Activated CD8-positive, alpha-beta memory T cell treated with anti-CD3 and anti-CD28 coated beads, Interleukin-2, amount 50 U/mL, for 1 hour (primary cell): ENCODE measurements around the gene PPEF2.
"Not testable (repeated sequence)": the region's sequence is repeated elsewhere in the genome, so short reads cannot be mapped to it uniquely, and the experiment has no call there.

Source experiments
- DNase-seq: peaks from one replicate; pipeline ENCODE4 v3.0.0-alpha.2; 2020; ENCODE audit errors: extremely low read depth

Gene PPEF2

GRCh38 chr4:75898536-75898935, 3.7 kb downstream of the PPEF2 start:
- no peak for DNase-seq

GRCh38 chr4:75895744-75896314, 6.4 kb downstream of the PPEF2 start:
- DNase-seq = no peak

DNA sequence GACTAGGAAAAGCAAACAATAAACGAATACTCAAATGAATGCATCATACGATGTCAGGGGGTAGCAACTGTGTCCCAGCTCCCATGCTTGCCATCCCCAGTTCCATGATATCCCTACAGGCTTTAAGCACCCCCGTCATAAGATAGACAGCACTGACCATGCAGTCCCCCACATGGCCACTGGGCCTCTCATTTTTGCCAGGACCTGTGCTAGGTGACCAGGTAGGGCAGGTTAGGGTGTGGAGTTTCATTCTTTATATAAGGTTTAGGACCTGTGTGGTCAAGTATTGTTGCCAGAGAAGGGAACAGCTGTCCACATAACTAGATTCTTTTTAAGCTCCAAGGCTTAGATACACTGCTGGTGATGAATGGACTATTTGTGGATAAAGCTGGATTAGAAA, 9.7 kb downstream of the PPEF2 start:
- no peak for DNase-seq

DNA sequence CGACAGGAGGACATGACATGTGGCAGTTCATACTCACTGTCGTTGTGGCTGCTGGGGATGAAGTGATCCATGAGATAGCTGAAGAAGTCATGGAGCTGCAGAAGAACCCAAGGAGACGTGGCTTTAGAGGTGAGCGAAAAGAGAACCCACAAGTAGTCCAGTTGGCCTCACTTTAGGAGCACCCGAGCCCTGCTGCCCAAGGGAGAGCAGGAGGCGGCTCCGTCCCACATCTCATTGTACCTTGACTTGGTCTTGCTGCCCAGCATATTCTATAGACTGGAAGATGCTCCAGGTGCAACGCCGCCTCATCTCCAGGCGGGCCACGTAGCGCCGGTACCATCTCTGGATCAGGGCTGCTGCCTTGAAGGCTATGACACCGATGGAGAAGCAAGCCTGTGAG, 10.6 kb downstream of the PPEF2 start:
- DNase-seq = no peak

- DNase-seq = no peak
These were observed 12.6 kb downstream of the PPEF2 start for GRCh38 chr4:75889537-75890199.

- no peak for DNase-seq
These were observed 16.1 kb downstream of the PPEF2 start for GRCh38 chr4:75886104-75886503.

DNA sequence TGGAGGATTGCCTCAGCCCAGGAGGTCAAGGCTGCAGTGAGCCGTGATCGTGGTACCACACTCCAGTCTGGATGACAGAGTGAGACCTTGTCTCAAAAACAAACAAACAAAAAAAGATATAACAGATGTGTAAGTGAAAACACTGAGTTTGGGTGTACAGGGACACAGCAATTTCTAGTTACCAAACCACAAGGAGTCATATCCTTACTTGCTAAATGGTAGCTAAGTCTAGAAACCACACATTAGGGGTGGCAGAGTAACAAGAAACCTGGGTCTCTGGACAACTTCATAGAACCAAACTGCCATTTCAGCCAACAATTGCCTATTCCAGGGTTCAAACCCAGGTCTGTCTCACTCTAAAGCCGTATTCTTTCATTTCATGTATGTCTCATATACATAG, 20.8 kb downstream of the PPEF2 start:
- no peak for DNase-seq

- DNase-seq = no peak
These were observed 22.0 kb downstream of the PPEF2 start for GRCh38 chr4:75880278-75880677.

GRCh38 chr4:75878246-75878756, 24.0 kb downstream of the PPEF2 start:
- no peak for DNase-seq

DNA sequence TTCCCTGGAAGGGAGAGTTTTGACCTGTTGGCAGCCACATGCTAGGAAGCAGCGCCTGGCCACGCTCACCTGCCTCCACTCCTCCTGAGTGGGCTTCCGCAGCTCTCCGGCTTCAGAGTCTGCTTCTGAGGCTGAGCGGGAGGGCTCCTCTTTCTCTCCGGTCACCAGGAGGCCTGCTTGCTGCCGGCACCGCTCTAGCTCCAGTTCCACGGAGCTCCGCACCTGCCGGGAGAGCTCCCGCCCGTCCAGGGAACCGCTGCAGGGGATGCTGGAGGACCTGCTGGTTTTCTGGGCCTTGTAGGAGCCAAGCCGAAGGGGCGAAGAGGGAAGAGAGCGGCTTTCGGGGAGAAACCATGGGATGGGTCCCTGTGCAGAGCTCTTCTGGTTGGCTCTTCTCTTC, 26.0 kb downstream of the PPEF2 start:
- no peak for DNase-seq

DNA sequence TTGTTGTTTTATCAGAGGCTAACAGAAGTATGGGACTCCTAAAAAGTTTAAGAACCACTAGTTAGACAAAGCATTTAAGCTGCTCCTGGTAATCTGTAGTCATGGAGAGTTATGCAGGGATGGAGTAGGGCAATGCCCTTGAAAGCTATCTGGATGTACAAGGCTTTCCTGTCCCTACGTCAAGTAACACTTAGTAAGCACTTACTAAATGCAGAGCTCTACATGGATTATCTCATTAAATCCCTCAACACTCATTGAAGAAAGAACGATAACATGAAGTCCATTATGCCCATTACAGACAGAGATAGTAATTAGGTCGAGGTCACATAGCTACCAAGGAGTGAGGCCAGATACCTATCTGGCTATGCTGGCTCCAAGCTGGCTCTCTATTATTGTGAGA, 33.2 kb downstream of the PPEF2 start:
- DNase-seq = no peak

DNA sequence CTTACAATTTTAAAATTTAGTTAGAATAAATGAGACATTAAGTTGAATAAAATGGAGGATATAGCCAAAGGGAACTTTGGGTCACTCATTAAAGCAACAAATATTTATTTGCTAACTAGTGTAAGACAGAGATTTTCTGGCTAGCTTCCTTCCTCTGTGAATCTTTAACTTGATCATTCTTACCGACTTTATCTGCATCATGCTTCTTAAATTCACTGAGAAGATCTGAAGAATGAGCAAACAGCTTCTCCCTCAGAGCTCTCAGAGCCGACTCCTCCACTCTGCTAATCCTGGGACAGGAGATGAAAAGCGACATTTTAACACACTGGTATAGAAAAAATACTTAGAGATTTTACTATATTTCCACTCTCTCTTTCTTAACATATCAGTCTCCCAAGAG, 35.1 kb downstream of the PPEF2 start:
- no peak for DNase-seq

DNA sequence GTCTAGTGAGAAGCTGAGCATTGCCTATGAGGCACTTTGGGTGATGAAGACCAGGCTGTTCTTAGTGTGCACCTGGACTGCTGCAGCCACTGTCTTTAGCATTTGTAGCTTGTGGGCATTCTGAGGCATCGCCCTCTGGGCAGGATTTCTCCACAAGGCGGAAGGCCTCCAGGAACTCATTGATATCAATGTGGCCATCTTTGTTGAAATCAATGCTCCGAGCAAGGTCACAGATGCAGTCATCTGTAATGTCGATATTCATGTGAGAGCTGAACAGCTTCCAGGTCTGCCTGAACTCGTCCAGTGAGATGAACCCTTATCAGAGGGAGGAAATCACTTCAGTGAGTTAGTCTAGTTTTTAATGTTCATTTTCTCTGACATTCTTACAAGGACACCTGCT, 41.6 kb downstream of the PPEF2 start:
- DNase-seq = no peak

DNA sequence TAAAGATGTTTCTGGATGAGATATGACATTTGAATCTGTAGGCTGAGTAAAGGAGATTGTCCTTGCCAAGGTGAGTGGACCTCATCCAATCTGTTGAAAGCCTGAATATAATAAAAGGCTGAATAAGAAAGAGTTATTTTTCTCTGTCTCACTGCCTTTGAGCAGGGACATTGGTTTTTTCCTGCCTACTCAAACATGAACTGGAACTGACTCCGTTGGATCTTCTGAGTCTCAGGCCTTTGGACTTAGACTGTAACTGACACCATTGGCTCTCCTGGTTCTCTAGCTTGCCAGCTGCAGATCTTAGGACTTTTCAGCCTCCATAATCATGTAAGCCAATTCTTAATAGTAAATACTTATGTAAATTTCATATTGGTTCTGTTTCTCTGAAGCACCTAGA, 43.5 kb downstream of the PPEF2 start:
- no peak for DNase-seq

- DNase-seq = no peak
These were observed 52.8 kb downstream of the PPEF2 start for GRCh38 chr4:75849461-75849860.

- no peak for DNase-seq
These were observed 53.4 kb downstream of the PPEF2 start for GRCh38 chr4:75848891-75849290.

DNA sequence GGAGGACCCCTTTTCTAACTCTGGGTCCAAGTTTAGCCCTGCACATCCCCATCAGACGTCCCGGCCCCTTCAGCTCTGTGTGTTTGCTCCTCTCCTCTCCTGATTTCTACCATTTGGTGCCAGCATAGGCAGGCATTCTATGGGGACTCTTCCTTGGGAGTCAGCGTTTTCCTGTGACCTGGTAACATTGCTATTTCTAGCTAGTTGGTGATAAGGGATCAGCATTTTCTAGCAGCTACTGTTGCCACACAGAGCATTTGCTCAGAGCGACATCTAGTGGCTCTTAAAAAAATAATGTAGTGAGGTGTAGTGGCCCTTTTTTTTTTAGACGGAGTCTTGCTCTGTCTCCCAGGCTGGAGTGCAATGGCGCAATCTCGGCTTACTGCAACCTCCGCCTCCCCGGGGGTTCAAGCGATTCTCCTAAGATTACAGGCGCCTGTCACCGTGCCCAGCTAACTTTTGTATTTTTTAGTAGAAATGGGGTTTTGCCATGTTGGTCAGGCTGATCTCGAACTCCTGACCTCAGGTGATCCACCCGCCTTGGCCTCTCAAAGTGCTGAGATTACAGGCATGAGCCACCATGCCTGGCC, 54.0 kb downstream of the PPEF2 start:
- not testable (repeated sequence) for DNase-seq

DNA sequence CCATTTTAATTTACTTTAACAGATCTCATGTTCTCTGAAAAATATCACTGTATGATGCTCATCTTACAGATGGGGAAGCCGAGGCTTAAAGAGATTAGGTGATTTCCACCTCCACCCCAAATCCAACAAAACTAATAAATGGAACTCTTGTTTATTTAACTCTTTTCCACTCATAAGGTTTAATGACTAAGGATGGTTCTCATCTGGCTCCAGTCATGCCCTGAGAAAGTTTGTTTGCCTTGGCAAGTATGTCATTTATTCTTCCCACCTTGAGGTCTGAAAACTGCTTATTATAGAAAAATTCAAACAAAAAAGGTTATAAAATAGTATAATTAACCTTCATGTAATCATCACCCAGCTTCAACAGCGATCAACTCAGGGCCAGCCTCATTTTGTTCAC, 56.3 kb downstream of the PPEF2 start:
- no peak for DNase-seq

- DNase-seq = no peak
These were observed 58.0 kb downstream of the PPEF2 start for GRCh38 chr4:75844151-75844662.

- DNase-seq = no peak
These were observed 58.7 kb downstream of the PPEF2 start for GRCh38 chr4:75843596-75843995.

DNA sequence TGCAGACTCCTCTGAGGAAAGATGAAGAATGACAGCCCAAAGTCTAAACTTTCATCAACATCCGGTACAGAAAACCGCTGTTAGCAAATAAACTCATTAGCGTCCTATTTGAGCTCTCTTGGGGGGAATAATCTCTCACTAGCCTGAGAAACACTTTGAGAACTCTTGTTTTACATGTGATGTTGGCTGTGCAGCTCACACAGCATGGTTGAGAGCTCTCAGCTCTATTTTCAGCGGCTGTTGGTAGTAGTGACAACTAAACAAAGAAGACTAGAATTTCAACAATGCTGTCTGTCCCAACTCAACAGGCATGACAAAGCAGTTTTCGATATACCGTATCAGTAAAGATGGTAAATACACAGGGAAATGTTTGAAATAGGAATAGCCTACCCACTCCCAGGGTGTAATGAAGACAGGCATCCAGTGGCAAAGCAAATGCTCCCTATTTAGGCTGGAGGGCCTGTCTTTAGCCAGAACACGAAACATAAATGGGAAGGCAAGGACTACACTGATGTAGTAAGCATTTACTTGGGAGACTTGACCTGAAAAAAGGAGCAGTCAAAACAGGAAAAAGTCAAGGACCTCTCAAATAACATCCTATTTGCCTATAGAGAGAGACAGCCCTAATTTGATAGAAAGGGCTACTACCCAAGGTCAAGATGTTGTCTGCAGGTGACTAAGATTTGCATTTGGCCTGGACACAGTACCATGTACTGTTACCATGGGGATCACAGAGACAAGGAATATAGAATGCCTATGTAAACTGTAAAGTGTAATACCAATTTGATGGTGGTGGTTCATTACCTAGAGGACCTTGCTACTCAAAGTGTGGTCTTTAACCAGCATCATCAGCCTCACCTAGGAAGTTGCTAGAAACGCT, 60.4 kb downstream of the PPEF2 start:
- no peak for DNase-seq

- DNase-seq = no peak
These were observed 67.5 kb downstream of the PPEF2 start for GRCh38 chr4:75834772-75835154.
